GM20431 (cell line): ENCODE results near the gene SFXN1.
"Not testable (repeated sequence)": the region's sequence is repeated elsewhere in the genome, so short reads cannot be mapped to it uniquely, and the experiment has no call there.

Experiments used
- in situ Hi-C: fragments of 300-500 bp; cut with MseI, MboI; formaldehyde crosslinking; loops from one replicate; pipeline ENCODE4 v1.15.0; 2020; ENCODE audit warnings: low sequenced_read_pairs; ENCODE audit not compliant: unreplicated experiment

Gene SFXN1

GRCh38 chr5:175489693-175490443, 11.5 kb downstream of the SFXN1 start:
- in situ Hi-C loops, result no loop called here

GRCh38 chr5:175491223-175491622, 12.9 kb downstream of the SFXN1 start:
- in situ Hi-C loops, result no loop called here

GRCh38 chr5:175493260-175493659, 14.9 kb downstream of the SFXN1 start:
- in situ Hi-C loops, result no loop called here

- in situ Hi-C loops, result no loop called here
These were observed 15.4 kb downstream of the SFXN1 start for GRCh38 chr5:175493726-175494125.

GRCh38 chr5:175494264-175495183, 16.2 kb downstream of the SFXN1 start:
- in situ Hi-C loops, result no loop called here

GRCh38 chr5:175501759-175502158, 23.4 kb downstream of the SFXN1 start:
- in situ Hi-C loops, result no loop called here

- in situ Hi-C loops, result not testable (repeated sequence)
These were observed 29.3 kb downstream of the SFXN1 start for GRCh38 chr5:175507671-175508070.

- in situ Hi-C loops, result no loop called here
These were observed 30.5 kb downstream of the SFXN1 start for GRCh38 chr5:175508896-175509295.

GRCh38 chr5:175513297-175513696, 34.9 kb downstream of the SFXN1 start:
- in situ Hi-C loops, result no loop called here

- in situ Hi-C loops, result no loop called here
These were observed 35.4 kb downstream of the SFXN1 start for GRCh38 chr5:175513726-175514125.

GRCh38 chr5:175516933-175517823, 38.8 kb downstream of the SFXN1 start:
- in situ Hi-C loops, result no loop called here

GRCh38 chr5:175517824-175518450, 39.6 kb downstream of the SFXN1 start:
- in situ Hi-C loops, result no loop called here

- in situ Hi-C loops, result no loop called here
These were observed 40.6 kb downstream of the SFXN1 start for GRCh38 chr5:175519006-175519405.

GRCh38 chr5:175520321-175520720, 42.0 kb downstream of the SFXN1 start:
- in situ Hi-C loops, result no loop called here

- in situ Hi-C loops, result no loop called here
These were observed 42.5 kb downstream of the SFXN1 start for GRCh38 chr5:175520873-175521272.

- in situ Hi-C loops, result no loop called here
These were observed 43.0 kb downstream of the SFXN1 start for GRCh38 chr5:175521313-175521833.

GRCh38 chr5:175523292-175523691, 44.9 kb downstream of the SFXN1 start:
- in situ Hi-C loops, result no loop called here

- in situ Hi-C loops, result no loop called here
These were observed 45.9 kb downstream of the SFXN1 start for GRCh38 chr5:175524211-175524610.

- in situ Hi-C loops, result no loop called here
These were observed 48.3 kb downstream of the SFXN1 start for GRCh38 chr5:175526691-175527090.

- in situ Hi-C loops, result no loop called here
These were observed 53.0 kb downstream of the SFXN1 start for GRCh38 chr5:175531361-175531760.
